IMR-90 (cell line): ENCODE data around the gene IGIP.

Experiments
- CEBPB ChIP-seq: IDR thresholded peaks from 2 replicates; pipeline ENCODE4 v1.6.1; 2012; ENCODE audit warnings: low read depth, low read length, improper control_type of control experiment
- MAFK ChIP-seq: IDR thresholded peaks from 2 replicates; pipeline ENCODE4 v1.6.1; 2012; ENCODE audit warnings: low read depth, low read length, improper control_type of control experiment
- MAZ ChIP-seq: IDR thresholded peaks from 2 replicates; pipeline ENCODE4 v1.6.1; 2012; ENCODE audit warnings: low read depth, mild to moderate bottlenecking, low read length, improper control_type of control experiment, moderate library complexity, borderline replicate concordance
- POLR2A ChIP-seq: IDR thresholded peaks from 2 replicates; pipeline ENCODE4 v1.6.1; 2012; ENCODE audit warnings: mild to moderate bottlenecking, low read depth, low read length
- TF ChIP-seq, protein P1 (sequence below): conservative IDR thresholded peaks from 2 replicates; pipeline ENCODE4 v1.5.1; 2012; ENCODE audit warnings: mild to moderate bottlenecking, low read depth, low read length, improper control_type of control experiment

DNA sequence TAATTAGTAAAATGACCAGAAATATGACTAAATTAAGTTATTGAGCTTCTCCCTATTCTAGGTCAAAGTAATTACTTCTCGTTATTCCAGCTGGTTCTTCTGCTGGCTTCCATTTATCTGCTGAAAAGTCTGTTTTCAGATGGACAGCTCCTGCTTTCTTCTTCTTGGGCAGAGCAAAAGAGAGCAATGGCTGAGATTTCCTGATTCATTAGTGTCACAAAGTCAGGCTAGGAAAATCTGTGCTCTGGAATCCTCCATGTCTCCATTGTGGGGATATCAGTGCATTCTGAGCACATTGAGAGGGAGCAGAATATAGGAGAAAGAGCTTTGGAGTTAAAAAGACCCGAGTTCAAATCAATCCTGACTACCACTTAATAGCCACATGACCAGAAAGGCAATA lies 48.9 kb upstream of the IGIP start:
- TF ChIP-seq POLR2A = no peak
- TF ChIP-seq CEBPB = no peak
- TF ChIP-seq, protein P1, sequence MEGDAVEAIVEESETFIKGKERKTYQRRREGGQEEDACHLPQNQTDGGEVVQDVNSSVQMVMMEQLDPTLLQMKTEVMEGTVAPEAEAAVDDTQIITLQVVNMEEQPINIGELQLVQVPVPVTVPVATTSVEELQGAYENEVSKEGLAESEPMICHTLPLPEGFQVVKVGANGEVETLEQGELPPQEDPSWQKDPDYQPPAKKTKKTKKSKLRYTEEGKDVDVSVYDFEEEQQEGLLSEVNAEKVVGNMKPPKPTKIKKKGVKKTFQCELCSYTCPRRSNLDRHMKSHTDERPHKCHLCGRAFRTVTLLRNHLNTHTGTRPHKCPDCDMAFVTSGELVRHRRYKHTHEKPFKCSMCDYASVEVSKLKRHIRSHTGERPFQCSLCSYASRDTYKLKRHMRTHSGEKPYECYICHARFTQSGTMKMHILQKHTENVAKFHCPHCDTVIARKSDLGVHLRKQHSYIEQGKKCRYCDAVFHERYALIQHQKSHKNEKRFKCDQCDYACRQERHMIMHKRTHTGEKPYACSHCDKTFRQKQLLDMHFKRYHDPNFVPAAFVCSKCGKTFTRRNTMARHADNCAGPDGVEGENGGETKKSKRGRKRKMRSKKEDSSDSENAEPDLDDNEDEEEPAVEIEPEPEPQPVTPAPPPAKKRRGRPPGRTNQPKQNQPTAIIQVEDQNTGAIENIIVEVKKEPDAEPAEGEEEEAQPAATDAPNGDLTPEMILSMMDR = no peak
- no peak for TF ChIP-seq MAFK
- no peak for TF ChIP-seq MAZ
